K562 (cell line): Measurements from ENCODE around the gene RNF223. TPM values are rescaled to one million over a fixed set of nuclear protein-coding genes. Genes with fewer than 3 reads are reported as not detected.
A peak's percentile ranks its signal among the peaks of the same experiment; 100 is the strongest.

Source experiments
- CREM ChIP-seq: IDR thresholded peaks from 2 replicates; pipeline ENCODE4 v1.6.1; 2014; ENCODE audit warnings: antibody characterized with exemption, low read depth
- CXXC5 ChIP-seq: fragments of 250-450 bp; sonication (Bioruptor Pico); IDR thresholded peaks from 2 replicates; pipeline ENCODE4 v1.8.0; 2022; ENCODE audit warnings: inconsistent platforms, mild to moderate bottlenecking, moderate library complexity
- FOXA1 ChIP-seq: fragments of 450-650 bp; IDR thresholded peaks from 2 replicates; pipeline ENCODE4 v1.6.1; 2016; ENCODE audit warnings: mild to moderate bottlenecking, borderline replicate concordance
- FOXJ3 ChIP-seq: sonication (generic); formaldehyde crosslinking; IDR thresholded peaks from 2 replicates; pipeline ENCODE4 v1.4.0; 2020; ENCODE audit warnings: mild to moderate bottlenecking, missing genetic modification reagents
- NFATC3 ChIP-seq: fragments of 450-650 bp; IDR thresholded peaks from 2 replicates; pipeline ENCODE4 v1.6.1; 2017; ENCODE audit warnings: mild to moderate bottlenecking
- NRF1 ChIP-seq, 2 experiments: fragments of 450-650 bp; IDR thresholded peaks in 1 of 2; conservative IDR thresholded peaks in 1 of 2; 2 replicates each; pipeline ENCODE4 v1.6.1; 2014; ENCODE audit warnings: mild to moderate bottlenecking in 2 of 2
- RNF2 ChIP-seq: sonication (generic); IDR thresholded peaks from 2 replicates; pipeline ENCODE4 v1.6.1; 2016
- SIRT6 ChIP-seq: IDR thresholded peaks from one replicate; pipeline ENCODE4 v1.6.1; 2012; ENCODE audit warnings: low read depth, mild to moderate bottlenecking, control low read depth, inconsistent platforms, low read length, moderate library complexity
- SRSF7 ChIP-seq: fragments of 200-400 bp; formaldehyde crosslinking; optimal IDR thresholded peaks from 2 replicates; pipeline ENCODE3; 2017; ENCODE audit warnings: mild to moderate bottlenecking, low read depth, low read length
- TOE1 ChIP-seq, 2 experiments: fragments of 450-650 bp in 1 of 2; sonication (generic) in 1 of 2; formaldehyde crosslinking in 1 of 2; IDR thresholded peaks; 2 replicates each; pipeline versions ENCODE4 v1.7.1 to v1.8.0; 2016 to 2022; ENCODE audit warnings: borderline replicate concordance in 2 of 2, mild to moderate bottlenecking in 2 of 2, antibody characterized with exemption in 1 of 2, inconsistent platforms in 1 of 2, low read depth in 1 of 2, missing genetic modification reagents in 1 of 2, moderate library complexity in 1 of 2
- ZNF766 ChIP-seq: fragments of 200-800 bp; sonication (Bioruptor generic); conservative IDR thresholded peaks from 2 replicates; pipeline ENCODE4 v1.6.1; 2016; ENCODE audit warnings: missing genetic modification characterization, missing compliant biosample characterization
- polyA plus RNA-seq, 8 experiments: library from polyadenylated mRNA; depleted of rRNA in 4 of 8; stranded (reverse) in 5 of 8; unstranded in 3 of 8; fragments of >200 nt; fragmentation: Nextera tagmentation in 2 of 8; fragmentation: Illumina TruSeq in 1 of 8; extraction: Ambion mirVana in 2 of 8; extraction: Trizol in 1 of 8; gene quantifications; 2 replicates each; pipeline versions ENCODE4 v1.2.1 to v1.2.3, GENCODE V29; 2011 to 2014; ENCODE audit warnings: inconsistent platforms in 1 of 8, missing spikeins in 1 of 8
- total RNA-seq, 7 experiments: library from RNA; depleted of rRNA in 6 of 7; stranded (reverse); fragments of >200 nt in 6 of 7; fragmentation: Illumina TruSeq in 2 of 7; extraction: Trizol in 2 of 7; gene quantifications; 2 replicates each; pipeline versions ENCODE4 v1.2.1 to v1.2.3, GENCODE V29; 2011 to 2021; ENCODE audit warnings: low replicate concordance in 1 of 7
- TF ChIP-seq, protein P1 (sequence below): fragments of 250-450 bp; sonication (Bioruptor Pico); IDR thresholded peaks from 2 replicates; pipeline ENCODE4 v1.5.0; 2020; ENCODE audit warnings: mild to moderate bottlenecking, borderline replicate concordance
- TF ChIP-seq, protein P2 (sequence below): fragments of 450-650 bp; IDR thresholded peaks from 2 replicates; pipeline ENCODE4 v1.6.1; 2016; ENCODE audit warnings: mild to moderate bottlenecking, moderate library complexity

RNF223 gene
- total and polyA plus RNA-seq, 9 of the 15 experiments (the other 6 are each of a cell fraction or from before 2014, with no cell fraction given): 0.04 to 0.32 TPM; not detected in 7

DNA sequence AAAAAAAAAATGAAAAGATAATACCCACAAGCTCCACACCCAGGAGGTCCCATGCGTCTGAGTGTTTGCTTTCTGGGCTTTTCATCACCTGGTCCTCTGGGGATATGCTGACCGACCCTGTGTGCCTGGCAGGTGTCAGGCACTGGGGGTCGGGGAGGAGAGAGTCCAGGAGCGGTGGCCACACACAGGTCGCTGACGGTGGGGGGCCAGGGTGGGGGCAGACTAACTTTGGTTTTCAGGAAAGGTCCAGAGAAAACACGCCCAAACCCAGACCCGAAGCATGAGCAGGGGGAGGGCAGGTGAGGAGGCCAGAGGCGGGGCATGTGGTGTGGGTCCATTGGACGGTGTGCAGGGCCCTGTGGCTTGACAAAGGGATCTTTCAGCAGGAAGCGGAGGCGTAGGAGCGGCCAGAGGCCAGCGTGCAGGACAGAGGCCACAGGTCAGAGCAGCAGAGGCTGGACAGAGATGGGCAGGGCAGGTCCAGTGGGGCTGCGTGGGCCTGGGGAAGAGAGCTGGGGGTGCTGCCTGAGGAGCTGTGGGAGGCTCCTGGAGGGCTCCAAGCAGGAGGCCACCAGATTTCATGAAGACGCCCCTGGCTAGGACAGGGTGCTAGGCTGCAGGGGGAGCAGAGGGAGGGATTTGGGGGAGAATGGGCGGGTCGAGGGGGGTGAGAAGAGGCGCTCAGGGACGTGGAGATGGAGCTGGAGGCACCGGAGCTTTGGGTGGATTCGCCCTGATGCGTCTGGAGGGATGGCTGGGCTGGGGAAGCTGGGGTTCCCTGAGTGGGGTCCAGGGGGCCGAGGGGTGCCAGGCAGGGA, 15.8 kb downstream of the RNF223 start (continued):
- TF ChIP-seq, protein P1, sequence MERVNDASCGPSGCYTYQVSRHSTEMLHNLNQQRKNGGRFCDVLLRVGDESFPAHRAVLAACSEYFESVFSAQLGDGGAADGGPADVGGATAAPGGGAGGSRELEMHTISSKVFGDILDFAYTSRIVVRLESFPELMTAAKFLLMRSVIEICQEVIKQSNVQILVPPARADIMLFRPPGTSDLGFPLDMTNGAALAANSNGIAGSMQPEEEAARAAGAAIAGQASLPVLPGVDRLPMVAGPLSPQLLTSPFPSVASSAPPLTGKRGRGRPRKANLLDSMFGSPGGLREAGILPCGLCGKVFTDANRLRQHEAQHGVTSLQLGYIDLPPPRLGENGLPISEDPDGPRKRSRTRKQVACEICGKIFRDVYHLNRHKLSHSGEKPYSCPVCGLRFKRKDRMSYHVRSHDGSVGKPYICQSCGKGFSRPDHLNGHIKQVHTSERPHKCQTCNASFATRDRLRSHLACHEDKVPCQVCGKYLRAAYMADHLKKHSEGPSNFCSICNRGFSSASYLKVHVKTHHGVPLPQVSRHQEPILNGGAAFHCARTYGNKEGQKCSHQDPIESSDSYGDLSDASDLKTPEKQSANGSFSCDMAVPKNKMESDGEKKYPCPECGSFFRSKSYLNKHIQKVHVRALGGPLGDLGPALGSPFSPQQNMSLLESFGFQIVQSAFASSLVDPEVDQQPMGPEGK: no peak
- TF ChIP-seq RNF2: no peak
- TF ChIP-seq SRSF7: no peak
- TF ChIP-seq CREM: peak; percentile 53; the same call in 1 of the 2 replicates
- TF ChIP-seq FOXA1: no peak
- TF ChIP-seq FOXJ3 (CRISPR knock-in tag): no peak
- TF ChIP-seq SIRT6: no peak
- TF ChIP-seq NRF1 (conservative IDR thresholded peaks at IDR 0.05 in 1 of 2, IDR thresholded peaks at IDR 0.05 in 1 of 2): peak; percentile 48; a peak in 3 of 4 replicates
- no peak for TF ChIP-seq TOE1 (IDR thresholded peaks at IDR 0.05; ENCODE audit: borderline replicate concordance)
- TF ChIP-seq TOE1 (CRISPR knock-in tag; IDR thresholded peaks at IDR 0.05; ENCODE audit: borderline replicate concordance, low read depth): no peak
- no peak for TF ChIP-seq NFATC3
- peak; percentile 30; the same call in 1 of the 2 replicates for TF ChIP-seq CXXC5 (CRISPR knock-in tag)
- no peak for TF ChIP-seq ZNF766 (CRISPR knock-in tag)
- TF ChIP-seq, protein P2, sequence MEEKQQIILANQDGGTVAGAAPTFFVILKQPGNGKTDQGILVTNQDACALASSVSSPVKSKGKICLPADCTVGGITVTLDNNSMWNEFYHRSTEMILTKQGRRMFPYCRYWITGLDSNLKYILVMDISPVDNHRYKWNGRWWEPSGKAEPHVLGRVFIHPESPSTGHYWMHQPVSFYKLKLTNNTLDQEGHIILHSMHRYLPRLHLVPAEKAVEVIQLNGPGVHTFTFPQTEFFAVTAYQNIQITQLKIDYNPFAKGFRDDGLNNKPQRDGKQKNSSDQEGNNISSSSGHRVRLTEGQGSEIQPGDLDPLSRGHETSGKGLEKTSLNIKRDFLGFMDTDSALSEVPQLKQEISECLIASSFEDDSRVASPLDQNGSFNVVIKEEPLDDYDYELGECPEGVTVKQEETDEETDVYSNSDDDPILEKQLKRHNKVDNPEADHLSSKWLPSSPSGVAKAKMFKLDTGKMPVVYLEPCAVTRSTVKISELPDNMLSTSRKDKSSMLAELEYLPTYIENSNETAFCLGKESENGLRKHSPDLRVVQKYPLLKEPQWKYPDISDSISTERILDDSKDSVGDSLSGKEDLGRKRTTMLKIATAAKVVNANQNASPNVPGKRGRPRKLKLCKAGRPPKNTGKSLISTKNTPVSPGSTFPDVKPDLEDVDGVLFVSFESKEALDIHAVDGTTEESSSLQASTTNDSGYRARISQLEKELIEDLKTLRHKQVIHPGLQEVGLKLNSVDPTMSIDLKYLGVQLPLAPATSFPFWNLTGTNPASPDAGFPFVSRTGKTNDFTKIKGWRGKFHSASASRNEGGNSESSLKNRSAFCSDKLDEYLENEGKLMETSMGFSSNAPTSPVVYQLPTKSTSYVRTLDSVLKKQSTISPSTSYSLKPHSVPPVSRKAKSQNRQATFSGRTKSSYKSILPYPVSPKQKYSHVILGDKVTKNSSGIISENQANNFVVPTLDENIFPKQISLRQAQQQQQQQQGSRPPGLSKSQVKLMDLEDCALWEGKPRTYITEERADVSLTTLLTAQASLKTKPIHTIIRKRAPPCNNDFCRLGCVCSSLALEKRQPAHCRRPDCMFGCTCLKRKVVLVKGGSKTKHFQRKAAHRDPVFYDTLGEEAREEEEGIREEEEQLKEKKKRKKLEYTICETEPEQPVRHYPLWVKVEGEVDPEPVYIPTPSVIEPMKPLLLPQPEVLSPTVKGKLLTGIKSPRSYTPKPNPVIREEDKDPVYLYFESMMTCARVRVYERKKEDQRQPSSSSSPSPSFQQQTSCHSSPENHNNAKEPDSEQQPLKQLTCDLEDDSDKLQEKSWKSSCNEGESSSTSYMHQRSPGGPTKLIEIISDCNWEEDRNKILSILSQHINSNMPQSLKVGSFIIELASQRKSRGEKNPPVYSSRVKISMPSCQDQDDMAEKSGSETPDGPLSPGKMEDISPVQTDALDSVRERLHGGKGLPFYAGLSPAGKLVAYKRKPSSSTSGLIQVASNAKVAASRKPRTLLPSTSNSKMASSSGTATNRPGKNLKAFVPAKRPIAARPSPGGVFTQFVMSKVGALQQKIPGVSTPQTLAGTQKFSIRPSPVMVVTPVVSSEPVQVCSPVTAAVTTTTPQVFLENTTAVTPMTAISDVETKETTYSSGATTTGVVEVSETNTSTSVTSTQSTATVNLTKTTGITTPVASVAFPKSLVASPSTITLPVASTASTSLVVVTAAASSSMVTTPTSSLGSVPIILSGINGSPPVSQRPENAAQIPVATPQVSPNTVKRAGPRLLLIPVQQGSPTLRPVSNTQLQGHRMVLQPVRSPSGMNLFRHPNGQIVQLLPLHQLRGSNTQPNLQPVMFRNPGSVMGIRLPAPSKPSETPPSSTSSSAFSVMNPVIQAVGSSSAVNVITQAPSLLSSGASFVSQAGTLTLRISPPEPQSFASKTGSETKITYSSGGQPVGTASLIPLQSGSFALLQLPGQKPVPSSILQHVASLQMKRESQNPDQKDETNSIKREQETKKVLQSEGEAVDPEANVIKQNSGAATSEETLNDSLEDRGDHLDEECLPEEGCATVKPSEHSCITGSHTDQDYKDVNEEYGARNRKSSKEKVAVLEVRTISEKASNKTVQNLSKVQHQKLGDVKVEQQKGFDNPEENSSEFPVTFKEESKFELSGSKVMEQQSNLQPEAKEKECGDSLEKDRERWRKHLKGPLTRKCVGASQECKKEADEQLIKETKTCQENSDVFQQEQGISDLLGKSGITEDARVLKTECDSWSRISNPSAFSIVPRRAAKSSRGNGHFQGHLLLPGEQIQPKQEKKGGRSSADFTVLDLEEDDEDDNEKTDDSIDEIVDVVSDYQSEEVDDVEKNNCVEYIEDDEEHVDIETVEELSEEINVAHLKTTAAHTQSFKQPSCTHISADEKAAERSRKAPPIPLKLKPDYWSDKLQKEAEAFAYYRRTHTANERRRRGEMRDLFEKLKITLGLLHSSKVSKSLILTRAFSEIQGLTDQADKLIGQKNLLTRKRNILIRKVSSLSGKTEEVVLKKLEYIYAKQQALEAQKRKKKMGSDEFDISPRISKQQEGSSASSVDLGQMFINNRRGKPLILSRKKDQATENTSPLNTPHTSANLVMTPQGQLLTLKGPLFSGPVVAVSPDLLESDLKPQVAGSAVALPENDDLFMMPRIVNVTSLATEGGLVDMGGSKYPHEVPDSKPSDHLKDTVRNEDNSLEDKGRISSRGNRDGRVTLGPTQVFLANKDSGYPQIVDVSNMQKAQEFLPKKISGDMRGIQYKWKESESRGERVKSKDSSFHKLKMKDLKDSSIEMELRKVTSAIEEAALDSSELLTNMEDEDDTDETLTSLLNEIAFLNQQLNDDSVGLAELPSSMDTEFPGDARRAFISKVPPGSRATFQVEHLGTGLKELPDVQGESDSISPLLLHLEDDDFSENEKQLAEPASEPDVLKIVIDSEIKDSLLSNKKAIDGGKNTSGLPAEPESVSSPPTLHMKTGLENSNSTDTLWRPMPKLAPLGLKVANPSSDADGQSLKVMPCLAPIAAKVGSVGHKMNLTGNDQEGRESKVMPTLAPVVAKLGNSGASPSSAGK: 0 out of 2 replicates have a peak, but pooled peaks have one; percentile 26
